Measurements from ENCODE around the gene TXNRD2.
A peak's percentile ranks its signal among the peaks of the same experiment; 100 is the strongest.

TXNRD2 gene

DNA sequence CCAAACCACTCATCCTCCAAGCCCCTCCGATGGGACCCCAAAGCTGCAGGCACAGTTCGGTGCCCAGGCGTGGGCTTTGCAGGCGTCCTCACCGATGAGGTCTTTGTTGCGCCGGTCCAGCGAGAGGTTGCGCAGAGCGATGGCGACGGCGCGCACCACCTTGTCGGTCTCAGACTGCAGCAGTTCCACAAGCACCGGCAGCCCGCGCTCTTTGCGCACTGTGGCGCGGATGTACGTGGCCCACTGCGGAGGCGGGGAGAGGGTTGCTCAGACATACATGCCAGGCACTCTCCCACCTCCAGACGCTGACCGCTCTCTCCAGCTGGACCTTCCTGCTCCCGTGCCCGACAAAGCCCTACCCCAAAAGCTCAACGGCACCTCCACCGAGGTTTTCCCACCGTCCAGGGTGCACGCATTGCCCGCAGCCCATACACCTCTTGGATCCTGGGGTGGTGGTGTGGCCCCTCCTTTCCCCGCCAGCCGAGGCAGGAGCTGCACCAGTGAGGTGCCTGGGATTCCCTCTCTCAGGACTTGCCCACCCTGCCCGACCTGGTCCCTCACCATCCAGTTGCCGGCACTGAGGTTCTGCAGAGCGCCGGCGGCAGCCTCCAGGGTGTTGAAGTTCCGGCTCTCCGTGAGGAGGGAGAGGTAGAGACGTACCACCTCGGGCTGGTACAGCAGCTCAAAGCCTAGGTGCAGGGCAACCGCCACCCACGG, 32.1 kb upstream of the TXNRD2 start:
- TF ChIP-seq, protein P1, sequence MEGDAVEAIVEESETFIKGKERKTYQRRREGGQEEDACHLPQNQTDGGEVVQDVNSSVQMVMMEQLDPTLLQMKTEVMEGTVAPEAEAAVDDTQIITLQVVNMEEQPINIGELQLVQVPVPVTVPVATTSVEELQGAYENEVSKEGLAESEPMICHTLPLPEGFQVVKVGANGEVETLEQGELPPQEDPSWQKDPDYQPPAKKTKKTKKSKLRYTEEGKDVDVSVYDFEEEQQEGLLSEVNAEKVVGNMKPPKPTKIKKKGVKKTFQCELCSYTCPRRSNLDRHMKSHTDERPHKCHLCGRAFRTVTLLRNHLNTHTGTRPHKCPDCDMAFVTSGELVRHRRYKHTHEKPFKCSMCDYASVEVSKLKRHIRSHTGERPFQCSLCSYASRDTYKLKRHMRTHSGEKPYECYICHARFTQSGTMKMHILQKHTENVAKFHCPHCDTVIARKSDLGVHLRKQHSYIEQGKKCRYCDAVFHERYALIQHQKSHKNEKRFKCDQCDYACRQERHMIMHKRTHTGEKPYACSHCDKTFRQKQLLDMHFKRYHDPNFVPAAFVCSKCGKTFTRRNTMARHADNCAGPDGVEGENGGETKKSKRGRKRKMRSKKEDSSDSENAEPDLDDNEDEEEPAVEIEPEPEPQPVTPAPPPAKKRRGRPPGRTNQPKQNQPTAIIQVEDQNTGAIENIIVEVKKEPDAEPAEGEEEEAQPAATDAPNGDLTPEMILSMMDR (IDR thresholded peaks at IDR 0.05; ENCODE audit: borderline replicate concordance, insufficient read depth, low read depth, low read length) = no peak
- no peak overlapping the region for H3K4me3 ChIP-seq (ENCODE audit: low read depth, low read length)

DNA sequence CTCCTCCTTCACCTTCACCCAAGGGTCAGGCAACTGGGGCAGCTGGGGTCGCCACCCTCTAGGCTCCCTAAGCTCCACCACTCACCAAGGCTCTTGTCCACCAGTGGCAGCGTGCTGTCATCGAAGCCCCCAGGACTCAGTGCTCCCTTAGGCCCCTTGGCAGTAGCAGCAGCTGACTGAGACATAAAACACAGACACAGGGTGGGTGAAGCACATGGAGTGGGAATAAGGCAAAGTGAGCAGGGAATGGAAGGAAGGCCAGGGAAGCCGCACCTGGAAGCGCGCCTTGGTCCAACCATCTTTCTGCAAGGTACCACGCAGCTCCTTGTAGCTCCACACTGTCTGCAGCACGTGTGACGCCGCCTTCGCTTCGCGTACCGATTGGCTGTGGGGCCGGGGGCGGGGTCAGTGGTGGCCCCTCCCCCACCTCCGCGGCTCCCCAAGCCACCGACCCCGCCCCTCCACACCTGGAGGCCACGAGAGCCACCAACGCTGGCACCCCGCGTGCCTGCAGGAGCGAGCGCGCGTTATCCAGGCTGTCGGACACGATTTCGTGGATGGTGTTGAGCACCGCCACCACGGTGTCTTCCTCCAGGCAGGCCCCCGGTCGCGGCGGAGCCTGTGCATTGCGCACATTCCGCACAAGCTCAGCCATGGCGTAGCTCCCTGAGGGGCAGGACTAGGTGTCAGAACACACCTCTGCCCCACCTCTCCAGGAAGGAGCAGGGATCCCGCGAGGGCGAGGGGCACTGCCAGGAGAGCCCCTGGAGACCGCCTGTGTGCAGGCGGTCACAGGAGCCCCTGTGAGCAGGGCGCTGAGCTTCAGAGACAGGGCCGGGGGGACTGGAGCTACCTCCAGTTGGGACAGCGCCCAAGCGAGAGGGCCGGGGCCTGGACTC, 31.3 kb upstream of the TXNRD2 start:
- TF ChIP-seq, protein P1 (IDR thresholded peaks at IDR 0.05; ENCODE audit: borderline replicate concordance, insufficient read depth, low read depth, low read length) = no peak
- no peak overlapping the region for H3K4me3 ChIP-seq (ENCODE audit: low read depth, low read length)

DNA sequence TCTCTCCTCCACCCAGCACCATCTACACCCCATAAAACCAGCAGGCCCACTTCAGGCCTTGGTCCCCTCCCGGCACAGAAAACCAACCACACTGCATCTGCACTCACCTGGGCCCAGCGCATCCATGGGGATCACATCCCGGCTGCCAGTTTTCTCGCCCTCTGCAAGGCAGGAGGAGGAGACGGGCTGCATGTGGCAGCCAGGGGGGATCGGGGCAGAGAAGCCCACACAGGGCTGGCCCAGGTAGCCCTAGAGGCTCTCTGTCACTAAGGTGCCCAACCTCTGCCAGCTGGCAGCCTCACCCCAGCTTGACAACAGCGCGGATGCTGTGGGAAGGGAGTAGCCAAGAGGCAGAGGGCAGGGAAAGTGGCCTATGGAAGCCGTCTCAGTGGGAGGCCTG, 30.6 kb upstream of the TXNRD2 start:
- no peak overlapping the region for H3K4me3 ChIP-seq (ENCODE audit: low read depth, low read length)
- TF ChIP-seq, protein P1 (IDR thresholded peaks at IDR 0.05; ENCODE audit: borderline replicate concordance, insufficient read depth, low read depth, low read length) = no peak

DNA sequence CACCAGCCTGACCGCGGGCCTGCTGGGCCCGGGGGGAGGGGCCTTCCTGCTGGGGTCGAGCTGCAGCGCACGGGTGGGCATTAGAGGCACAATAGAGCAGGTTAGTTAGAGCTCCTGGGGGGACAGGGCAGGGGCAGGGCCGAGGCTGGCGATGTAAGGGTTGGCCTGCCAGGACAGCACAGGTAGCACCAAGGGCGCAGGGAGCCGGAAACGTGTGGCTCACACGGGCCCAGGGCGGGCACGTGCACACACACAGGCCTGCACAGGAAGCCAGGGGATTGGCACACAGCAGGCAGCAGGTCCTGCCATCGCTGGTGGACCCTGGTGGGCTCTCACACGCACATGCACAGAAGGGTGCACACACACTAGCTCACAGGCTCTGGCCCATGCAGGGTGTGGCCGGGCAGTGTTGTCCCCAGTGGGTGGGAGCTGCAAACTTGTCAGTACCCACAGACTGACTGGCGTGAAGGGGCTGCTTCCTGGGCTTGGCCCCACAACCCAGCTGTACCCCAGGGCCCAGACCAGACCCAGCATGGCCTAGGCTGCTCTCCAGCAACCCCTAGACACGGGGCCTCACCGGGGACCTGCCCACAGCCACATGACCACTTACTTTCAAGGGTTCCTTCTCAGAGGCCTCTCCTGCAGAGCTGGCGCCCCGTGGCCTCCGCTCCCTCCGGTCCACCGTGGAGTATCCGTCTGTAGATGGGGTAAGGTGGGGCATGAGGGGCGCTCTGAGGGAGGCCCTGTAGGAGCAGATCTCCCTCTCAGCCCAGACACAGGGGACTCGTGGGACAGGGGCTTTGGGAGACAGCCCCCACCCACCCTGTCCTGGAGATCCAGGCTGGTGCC, 29.9 kb upstream of the TXNRD2 start:
- no peak overlapping the region for H3K4me3 ChIP-seq (ENCODE audit: low read depth, low read length)
- TF ChIP-seq, protein P1 (IDR thresholded peaks at IDR 0.05; ENCODE audit: borderline replicate concordance, insufficient read depth, low read depth, low read length) = no peak

DNA sequence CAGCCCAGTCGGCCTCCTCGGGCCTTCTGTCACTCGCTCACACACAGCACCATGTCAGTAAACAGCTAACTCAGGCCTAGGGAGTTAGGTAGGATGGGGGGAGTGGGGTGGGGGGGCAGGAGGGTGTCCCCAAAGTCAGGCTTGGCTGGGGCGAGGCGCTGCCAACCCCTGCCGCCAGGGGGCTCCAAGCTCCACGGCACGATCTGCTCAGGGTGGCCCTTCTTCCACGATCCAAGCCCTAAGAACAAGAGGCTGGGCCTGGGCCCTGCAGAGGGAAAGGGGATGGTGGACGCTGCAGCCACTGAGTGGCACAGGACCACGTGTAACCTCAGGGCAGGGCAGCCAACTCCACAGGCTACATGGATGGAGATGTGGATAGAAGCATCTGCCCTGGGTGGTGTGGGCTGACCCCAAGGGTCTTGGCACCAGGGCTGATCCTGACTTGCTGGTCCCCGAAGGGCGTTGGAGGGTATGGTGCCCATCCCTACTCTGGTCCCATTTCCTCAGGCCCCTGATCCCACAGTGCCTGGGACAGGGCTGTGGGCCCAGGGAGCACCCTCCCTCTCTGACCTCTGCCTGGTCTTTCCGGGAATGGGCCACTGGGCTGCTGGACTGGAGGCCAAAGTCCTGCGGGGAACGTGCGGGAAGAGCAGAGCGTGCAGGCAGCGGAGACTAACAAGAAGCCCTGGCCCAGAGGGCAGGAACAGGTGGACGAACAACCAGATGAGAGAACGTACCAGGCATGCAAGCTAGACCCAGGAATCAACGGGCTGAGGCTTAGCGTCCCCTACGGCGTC, 29.1 kb upstream of the TXNRD2 start:
- TF ChIP-seq, protein P1 (IDR thresholded peaks at IDR 0.05; ENCODE audit: borderline replicate concordance, insufficient read depth, low read depth, low read length) = peak; percentile 99
- no peak overlapping the region for H3K4me3 ChIP-seq (ENCODE audit: low read depth, low read length)

DNA sequence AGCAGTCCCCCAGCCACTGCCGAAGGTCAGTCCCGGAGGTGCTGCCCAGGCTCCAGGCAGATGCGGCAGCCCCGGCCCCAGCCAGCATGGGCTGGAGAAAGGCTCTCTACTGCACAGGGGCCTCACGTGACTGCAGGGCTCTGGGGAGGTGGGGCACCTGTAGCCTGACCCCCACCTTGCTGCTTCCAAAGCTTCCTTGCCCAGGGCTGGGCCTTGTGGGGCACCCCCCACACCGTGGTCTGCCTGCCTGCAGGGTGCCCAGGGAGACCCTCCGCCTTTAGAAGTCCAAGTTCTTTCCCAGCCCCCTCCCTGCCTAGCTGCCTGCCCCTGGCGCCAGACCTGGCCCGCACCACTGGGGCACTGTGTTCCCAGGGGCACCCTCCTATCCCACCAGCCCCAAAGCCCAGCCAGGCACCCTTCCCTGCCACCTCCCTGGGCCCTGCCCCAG, 28.4 kb upstream of the TXNRD2 start:
- TF ChIP-seq, protein P1 (IDR thresholded peaks at IDR 0.05; ENCODE audit: borderline replicate concordance, insufficient read depth, low read depth, low read length) = no peak
- no peak overlapping the region for H3K4me3 ChIP-seq (ENCODE audit: low read depth, low read length)
